ENCODE results near the gene DMD.
A peak's percentile ranks its signal among the peaks of the same experiment; 100 is the strongest.
"Not testable (repeated sequence)": the region's sequence is repeated elsewhere in the genome, so short reads cannot be mapped to it uniquely, and the experiment has no call there.

Gene DMD

DNA sequence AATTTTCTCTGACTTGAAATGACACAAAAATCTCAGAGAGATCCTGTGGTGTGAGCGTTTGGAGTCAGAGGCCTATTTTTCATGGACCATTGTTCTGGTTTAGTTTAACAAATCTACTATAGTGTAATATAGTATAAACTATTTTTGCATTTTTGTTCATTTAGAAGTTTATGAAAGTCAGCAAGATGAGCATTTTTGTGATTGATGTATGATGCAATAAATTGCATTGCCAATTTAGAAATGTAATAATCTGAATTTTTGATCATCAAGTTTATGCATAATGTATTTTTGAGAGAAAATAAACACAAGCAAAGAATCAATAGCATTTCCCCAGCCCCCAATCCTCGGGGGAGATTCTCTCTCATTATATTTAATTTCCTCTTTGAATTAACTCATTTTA lies 1620.0 kb downstream of the DMD start:
- DNase-seq (ENCODE audit: low read depth): no peak

DNA sequence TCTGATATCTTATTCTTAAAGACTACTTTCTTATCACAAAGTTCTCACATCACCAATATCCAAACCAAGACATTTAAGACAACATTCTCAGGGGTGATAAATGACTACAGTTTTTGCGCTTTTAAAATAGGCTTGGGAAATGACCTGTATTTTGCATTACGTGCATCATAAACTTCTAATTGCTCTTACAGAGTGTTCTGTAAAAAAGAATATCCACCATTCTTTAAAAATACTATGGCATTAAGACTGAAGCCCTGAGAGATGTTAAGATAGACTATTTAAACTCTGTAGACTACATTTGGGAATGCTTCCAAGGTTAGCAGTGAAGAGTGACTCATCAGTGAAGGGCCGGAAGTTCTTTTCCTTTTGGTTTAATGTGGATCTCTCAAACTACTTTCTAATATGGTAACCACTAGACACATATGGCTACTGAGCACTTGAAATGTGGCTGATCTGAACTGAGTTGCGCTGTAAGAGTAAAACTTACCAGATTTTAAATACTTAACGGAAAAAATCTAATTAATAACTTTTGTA lies 1620.7 kb downstream of the DMD start:
- DNase-seq (ENCODE audit: low read depth): no peak

DNA sequence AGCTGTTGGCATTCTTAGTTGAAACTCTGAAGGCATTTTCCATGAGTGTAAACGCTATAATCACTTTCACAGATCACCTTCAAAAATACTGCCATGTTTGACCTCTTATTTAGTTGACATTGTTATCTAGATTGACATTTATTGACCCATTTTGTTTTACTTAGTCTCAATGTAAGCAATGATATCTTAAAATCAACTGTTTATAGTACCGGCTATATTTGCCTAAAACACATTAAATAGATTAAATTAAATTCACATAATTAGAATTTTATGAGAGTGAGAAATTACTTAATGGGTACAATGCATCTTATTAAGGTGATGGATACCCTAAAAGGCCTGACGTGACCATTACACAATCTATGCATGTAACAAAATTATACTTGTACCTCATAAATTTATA lies 1621.8 kb downstream of the DMD start:
- DNase-seq (ENCODE audit: low read depth): no peak

GRCh38 chrX:31588355-31588754 lies 1623.0 kb downstream of the DMD start:
- DNase-seq (ENCODE audit: low read depth): no peak

DNA sequence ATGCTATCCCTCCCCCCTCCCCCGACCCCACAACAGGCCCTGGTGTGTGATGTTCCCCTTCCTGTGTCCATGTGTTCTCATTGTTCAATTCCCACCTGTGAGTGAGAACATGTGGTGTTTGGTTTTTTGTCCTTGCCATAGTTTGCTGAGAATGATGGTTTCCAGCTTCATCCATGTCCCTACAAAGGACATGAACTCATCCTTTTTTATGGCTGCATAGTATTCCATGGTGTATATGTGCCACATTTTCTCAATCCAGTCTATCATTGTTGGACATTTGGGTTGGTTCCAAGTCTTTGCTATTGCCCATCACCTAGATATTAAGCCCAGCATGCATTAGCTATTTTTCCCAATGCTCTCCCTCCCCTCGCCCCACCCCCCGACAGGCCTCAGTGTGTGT lies 1627.5 kb downstream of the DMD start:
- DNase-seq (ENCODE audit: low read depth): not testable (repeated sequence)

GRCh38 chrX:31580726-31581125 lies 1630.6 kb downstream of the DMD start:
- peak; percentile 34 for DNase-seq (ENCODE audit: low read depth)

- no peak for DNase-seq (ENCODE audit: low read depth)
Measured at GRCh38 chrX:31580227-31580626, 1631.1 kb downstream of the DMD start.

GRCh38 chrX:31572360-31572759 lies 1639.0 kb downstream of the DMD start:
- peak; percentile 14 for DNase-seq (ENCODE audit: low read depth)

DNA sequence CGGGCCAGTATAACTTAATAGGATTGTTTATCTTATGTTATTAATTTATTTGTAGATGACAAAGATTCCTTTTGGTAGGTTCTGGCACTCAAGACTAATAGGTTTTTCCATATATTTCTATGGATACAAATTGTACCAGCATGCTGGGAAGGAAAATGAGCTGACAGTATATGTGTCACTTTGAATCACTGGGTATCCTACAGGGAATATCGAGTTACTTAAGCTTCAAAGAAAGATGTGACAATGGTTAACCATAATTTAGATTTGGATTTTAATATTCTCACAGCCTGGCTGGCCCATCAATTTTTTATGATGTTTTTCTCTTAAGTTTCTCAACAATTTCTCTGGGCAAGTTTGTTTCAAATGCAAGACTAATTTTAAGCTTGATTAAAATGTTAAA lies 1640.7 kb downstream of the DMD start:
- no peak for DNase-seq (ENCODE audit: low read depth)

- no peak for DNase-seq (ENCODE audit: low read depth)
Measured at GRCh38 chrX:31563792-31564191, 1647.6 kb downstream of the DMD start.

DNA sequence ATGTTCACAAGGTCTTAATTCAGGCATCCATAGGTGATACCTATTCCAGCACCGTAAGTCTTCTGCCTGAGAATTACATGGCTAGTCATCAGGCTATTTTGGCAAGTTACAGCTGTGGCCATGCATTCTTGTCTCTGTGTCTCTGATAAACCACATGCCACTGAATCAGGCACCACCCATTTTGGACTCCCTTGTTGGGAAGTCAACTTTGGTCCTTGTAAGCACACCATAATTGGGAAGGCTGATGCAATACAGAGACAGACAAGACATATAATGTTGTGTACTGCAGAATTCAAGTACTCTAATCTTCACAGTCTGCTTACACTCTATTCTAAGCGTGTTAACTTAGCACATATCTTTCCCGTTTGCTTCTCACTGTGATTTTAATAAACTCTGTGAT lies 1655.8 kb downstream of the DMD start:
- DNase-seq (ENCODE audit: low read depth): no peak

DNA sequence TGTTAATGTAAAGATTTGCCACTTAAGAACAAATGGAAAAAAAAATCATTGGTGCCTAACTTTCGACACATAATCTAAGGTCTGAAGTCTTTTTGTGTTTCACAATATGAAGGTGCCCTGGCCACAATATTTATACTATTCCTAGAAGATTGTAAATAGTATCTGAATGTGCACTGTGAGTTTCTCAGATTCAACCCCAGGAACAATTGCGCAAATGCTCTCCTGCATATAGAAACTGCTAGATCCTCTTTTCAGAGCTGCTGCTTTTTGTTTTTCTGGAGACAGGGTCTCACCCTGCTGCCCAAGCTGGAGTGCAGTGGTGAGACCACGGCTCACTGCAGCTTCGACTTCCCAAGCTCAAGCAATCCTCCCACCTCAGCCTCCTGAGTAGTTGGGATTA lies 1659.4 kb downstream of the DMD start:
- no peak for DNase-seq (ENCODE audit: low read depth)

DNA sequence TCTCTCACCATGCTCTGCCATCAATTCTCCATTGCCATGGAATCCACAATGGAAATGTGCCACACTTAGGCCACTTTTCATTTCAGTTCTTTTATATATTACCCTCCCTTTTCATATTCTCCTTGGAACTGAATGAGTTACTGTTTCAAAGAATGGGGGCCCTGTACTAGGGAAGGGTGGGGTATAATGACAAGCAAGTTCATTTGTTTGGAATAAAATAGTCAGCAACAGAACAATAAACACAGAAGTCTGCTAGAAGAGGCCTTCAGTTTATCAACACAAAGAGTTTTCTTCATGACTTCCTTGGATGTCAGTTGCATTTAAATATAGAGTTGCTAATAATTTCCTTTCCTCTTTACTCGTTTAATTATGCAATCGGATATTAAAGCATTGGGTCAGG lies 1661.2 kb downstream of the DMD start:
- DNase-seq (ENCODE audit: low read depth): no peak

- DNase-seq (ENCODE audit: low read depth): no peak
Measured at GRCh38 chrX:31547816-31548215, 1663.5 kb downstream of the DMD start.

- DNase-seq (ENCODE audit: low read depth): no peak
Measured at GRCh38 chrX:31547416-31547815, 1663.9 kb downstream of the DMD start.

- DNase-seq (ENCODE audit: low read depth): peak; percentile 42
Measured at GRCh38 chrX:31546126-31546525, 1665.2 kb downstream of the DMD start.

- DNase-seq (ENCODE audit: low read depth): no peak
Measured at GRCh38 chrX:31545726-31546125, 1665.6 kb downstream of the DMD start.

- DNase-seq (ENCODE audit: low read depth): no peak
Measured at GRCh38 chrX:31545191-31545590, 1666.2 kb downstream of the DMD start.

- no peak for DNase-seq (ENCODE audit: low read depth)
Measured at GRCh38 chrX:31543634-31544033, 1667.7 kb downstream of the DMD start.

DNA sequence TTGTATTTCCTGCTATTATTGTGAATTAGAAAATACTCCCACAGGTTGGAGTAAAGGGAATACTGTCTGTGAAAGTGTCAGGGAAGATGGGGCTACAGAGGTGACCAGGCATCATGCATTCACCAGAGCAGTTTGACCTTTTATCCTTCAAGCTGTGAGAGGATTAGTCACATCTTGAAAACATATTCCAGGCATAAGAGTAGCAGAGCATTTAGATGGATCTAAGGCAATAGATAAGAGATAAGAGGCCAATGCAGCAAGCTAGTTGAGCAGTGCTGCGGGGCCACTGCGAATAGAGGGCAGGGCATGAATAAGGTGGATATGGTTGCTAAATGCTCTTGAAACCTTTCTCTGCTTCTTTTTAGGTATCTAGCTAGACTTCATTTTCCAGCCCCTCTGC lies 1668.8 kb downstream of the DMD start:
- no peak for DNase-seq (ENCODE audit: low read depth)

DNA sequence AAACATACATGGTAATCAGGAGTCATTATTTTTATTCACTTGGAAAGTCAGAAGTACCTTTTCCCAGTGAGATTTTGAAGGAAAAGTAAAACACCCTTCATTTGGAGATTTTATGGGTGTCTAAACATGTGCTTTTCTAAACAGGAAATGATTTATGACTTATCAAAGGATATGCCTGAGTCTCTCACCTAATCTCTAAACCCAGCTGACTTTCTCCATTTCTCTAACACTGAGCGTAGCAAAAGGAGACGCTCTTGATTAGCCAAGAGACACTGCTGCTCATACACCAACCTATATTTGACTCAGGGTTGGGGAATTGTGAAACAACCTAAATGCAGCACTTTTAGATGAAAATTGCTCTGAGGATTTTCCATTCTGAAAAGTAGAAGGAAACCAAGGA lies 1671.0 kb downstream of the DMD start:
- DNase-seq (ENCODE audit: low read depth): no peak

GRCh38 chrX:31527455-31528126 lies 1683.8 kb downstream of the DMD start:
- no peak for DNase-seq (ENCODE audit: low read depth)

DNA sequence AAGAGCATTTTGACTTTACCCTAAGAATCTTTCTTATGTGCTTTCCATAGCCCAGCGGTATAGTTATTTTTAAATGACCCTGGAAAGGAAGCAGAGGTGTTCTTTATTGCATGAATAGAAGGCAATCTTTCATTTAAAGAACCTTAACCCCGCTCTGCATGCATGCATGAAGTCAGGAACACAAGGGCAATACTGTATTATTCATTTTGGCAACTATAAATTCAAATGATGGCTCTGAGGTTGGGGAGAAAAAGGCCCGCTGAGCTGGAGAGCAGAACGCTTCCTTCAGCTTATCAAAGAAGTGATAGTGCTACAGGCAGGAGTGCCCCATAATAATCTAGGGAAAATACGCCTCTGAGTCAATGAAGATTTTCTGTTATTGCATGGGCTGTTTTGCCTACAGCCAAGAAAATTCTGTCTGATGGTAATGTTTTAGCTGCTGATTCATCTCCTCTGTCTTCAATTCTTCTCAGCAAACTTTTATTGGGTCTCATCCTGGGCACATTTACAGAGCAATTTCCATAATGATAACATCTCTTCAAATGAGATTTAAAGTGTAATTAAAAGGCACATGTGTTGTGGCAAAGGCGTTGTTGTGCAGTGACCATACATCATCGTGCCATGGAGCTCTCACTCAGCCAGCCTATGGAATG lies 1687.3 kb downstream of the DMD start:
- DNase-seq (ENCODE audit: low read depth): no peak

- DNase-seq (ENCODE audit: low read depth): no peak
Measured at GRCh38 chrX:31522760-31523159, 1688.6 kb downstream of the DMD start.
